ENCODE data around the gene TAF1D.

Gene TAF1D

GRCh38 chr11:93704237-93704636 is 37.1 kb downstream of the TAF1D start:
- H3K9me3 ChIP-seq (ENCODE audit: control insufficient read depth, low read length): peaks cover 4% of the 10 kb centered on the region
- H3K27me3 ChIP-seq (ENCODE audit: control insufficient read depth, insufficient read depth, low read length, poor library complexity, severe bottlenecking): no peaks in the 10 kb centered on the region
- peaks cover 40% of the 10 kb centered on the region for H3K36me3 ChIP-seq (ENCODE audit: control insufficient read depth, insufficient read depth, low read length)
- WGBS, 2 experiments: 93 to 98% methylated on average over 2 of the region's 2 CpGs
- H3K4me3 ChIP-seq (ENCODE audit: insufficient read depth, low read depth, low read length): no peak overlapping the region
- H3K27ac ChIP-seq (ENCODE audit: insufficient read depth, low read depth, low read length, poor library complexity, severe bottlenecking): no peak overlapping the region
- no peaks in the 10 kb centered on the region for H3K4me1 ChIP-seq (ENCODE audit: control insufficient read depth, insufficient read depth, low read length)

DNA sequence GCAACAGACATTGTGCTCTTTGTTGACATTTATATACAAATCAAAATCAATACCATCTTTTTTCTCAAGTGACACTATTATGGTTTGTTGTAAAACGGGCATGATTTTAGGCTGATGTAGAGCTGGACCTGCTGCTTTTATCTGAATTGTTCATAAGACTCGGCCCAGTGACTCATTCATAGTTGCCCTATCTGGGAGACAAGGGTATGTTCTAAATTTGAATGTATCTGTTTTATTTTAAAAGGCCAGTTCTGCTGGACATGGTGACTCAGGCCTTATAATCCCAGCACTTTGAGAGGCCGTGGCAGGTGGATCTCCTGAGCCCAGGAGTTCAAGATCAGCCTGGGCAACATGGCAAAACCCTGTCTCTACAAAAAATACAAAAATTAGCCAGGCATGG is 40.5 kb downstream of the TAF1D start:
- Histone ChIP-seq H3K36me3 (ENCODE audit: control insufficient read depth, insufficient read depth, low read length) (peaks cover 45% of the 10 kb centered on the region), H3K27me3 (ENCODE audit: control insufficient read depth, insufficient read depth, low read length, poor library complexity, severe bottlenecking) (no peaks in the 10 kb centered on the region)
- WGBS, 2 experiments: 92 to 97% methylated on average over 3 of the region's 3 CpGs

GRCh38 chr11:93697611-93698010 is 43.7 kb downstream of the TAF1D start:
- Histone ChIP-seq H3K36me3 (ENCODE audit: control insufficient read depth, insufficient read depth, low read length) (peaks cover 50% of the 10 kb centered on the region), H3K27me3 (ENCODE audit: control insufficient read depth, insufficient read depth, low read length, poor library complexity, severe bottlenecking) (no peaks in the 10 kb centered on the region), H3K27ac (ENCODE audit: insufficient read depth, low read depth, low read length, poor library complexity, severe bottlenecking) (no peak overlapping the region), H3K9me3 (ENCODE audit: control insufficient read depth, low read length) (no peaks in the 10 kb centered on the region), H3K4me1 (ENCODE audit: control insufficient read depth, insufficient read depth, low read length) (no peaks in the 10 kb centered on the region), H3K4me3 (ENCODE audit: insufficient read depth, low read depth, low read length) (no peak overlapping the region)
- 93 to 94% methylated on average over 4 of the region's 4 CpGs for WGBS, 2 experiments

More for the DNA sequence above, 40.5 kb downstream of the TAF1D start:
- no peak overlapping the region for H3K27ac ChIP-seq (ENCODE audit: insufficient read depth, low read depth, low read length, poor library complexity, severe bottlenecking)
- H3K4me3 ChIP-seq (ENCODE audit: insufficient read depth, low read depth, low read length): no peak overlapping the region
- H3K9me3 ChIP-seq (ENCODE audit: control insufficient read depth, low read length): no peaks in the 10 kb centered on the region
- H3K4me1 ChIP-seq (ENCODE audit: control insufficient read depth, insufficient read depth, low read length): no peaks in the 10 kb centered on the region

- H3K4me3 ChIP-seq (ENCODE audit: insufficient read depth, low read depth, low read length): no peak overlapping the region
- H3K4me1 ChIP-seq (ENCODE audit: control insufficient read depth, insufficient read depth, low read length): no peaks in the 10 kb centered on the region
- no peaks in the 10 kb centered on the region for H3K9me3 ChIP-seq (ENCODE audit: control insufficient read depth, low read length)
- no peak overlapping the region for H3K27ac ChIP-seq (ENCODE audit: insufficient read depth, low read depth, low read length, poor library complexity, severe bottlenecking)
- H3K36me3 ChIP-seq (ENCODE audit: control insufficient read depth, insufficient read depth, low read length): peaks cover 52% of the 10 kb centered on the region
- H3K27me3 ChIP-seq (ENCODE audit: control insufficient read depth, insufficient read depth, low read length, poor library complexity, severe bottlenecking): no peaks in the 10 kb centered on the region
Measured at GRCh38 chr11:93694557-93694956, 46.7 kb downstream of the TAF1D start.

DNA sequence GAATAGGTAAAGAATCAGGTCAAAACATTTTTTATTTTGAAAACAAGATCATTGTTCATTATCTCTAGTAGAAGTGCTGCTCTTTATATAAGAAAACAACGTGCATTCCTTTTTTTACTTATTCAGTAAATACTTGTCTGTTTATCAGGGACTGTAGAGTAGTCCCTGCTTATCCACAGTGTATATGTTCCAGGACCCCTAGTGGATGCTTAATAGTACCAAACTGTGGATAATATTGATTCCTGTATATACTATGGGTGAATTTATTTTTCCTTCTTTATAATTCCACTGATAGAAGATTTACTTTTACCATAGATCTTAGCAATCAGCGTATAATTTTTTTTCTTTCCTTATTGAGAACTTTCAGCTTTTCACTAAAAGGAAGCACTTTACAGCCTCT is 47.2 kb downstream of the TAF1D start:
- no peaks in the 10 kb centered on the region for H3K27me3 ChIP-seq (ENCODE audit: control insufficient read depth, insufficient read depth, low read length, poor library complexity, severe bottlenecking)
- H3K4me3 ChIP-seq (ENCODE audit: insufficient read depth, low read depth, low read length): no peak overlapping the region
- no peaks in the 10 kb centered on the region for H3K9me3 ChIP-seq (ENCODE audit: control insufficient read depth, low read length)
- H3K36me3 ChIP-seq (ENCODE audit: control insufficient read depth, insufficient read depth, low read length): peaks cover 52% of the 10 kb centered on the region
- WGBS, 2 experiments: 96 to 100% methylated on average over 2 of the region's 2 CpGs
- no peak overlapping the region for H3K27ac ChIP-seq (ENCODE audit: insufficient read depth, low read depth, low read length, poor library complexity, severe bottlenecking)
- no peaks in the 10 kb centered on the region for H3K4me1 ChIP-seq (ENCODE audit: control insufficient read depth, insufficient read depth, low read length)

GRCh38 chr11:93689240-93689639 is 52.1 kb downstream of the TAF1D start:
- no peak overlapping the region for H3K4me3 ChIP-seq (ENCODE audit: insufficient read depth, low read depth, low read length)
- H3K36me3 ChIP-seq (ENCODE audit: control insufficient read depth, insufficient read depth, low read length): peaks cover 30% of the 10 kb centered on the region
- no peaks in the 10 kb centered on the region for H3K4me1 ChIP-seq (ENCODE audit: control insufficient read depth, insufficient read depth, low read length)
- H3K27me3 ChIP-seq (ENCODE audit: control insufficient read depth, insufficient read depth, low read length, poor library complexity, severe bottlenecking): no peaks in the 10 kb centered on the region
- 71 to 75% methylated on average over 2 of the region's 2 CpGs for WGBS, 2 experiments
- H3K9me3 ChIP-seq (ENCODE audit: control insufficient read depth, low read length): no peaks in the 10 kb centered on the region
- no peak overlapping the region for H3K27ac ChIP-seq (ENCODE audit: insufficient read depth, low read depth, low read length, poor library complexity, severe bottlenecking)

- 100% methylated on average over 1 of the region's 1 CpG for whole genome bisulfite sequencing, 2 experiments
- Histone ChIP-seq H3K36me3 (ENCODE audit: control insufficient read depth, insufficient read depth, low read length) (peaks cover 42% of the 10 kb centered on the region), H3K4me3 (ENCODE audit: insufficient read depth, low read depth, low read length) (no peak overlapping the region)
Measured at GRCh38 chr11:93686812-93687211, 54.5 kb downstream of the TAF1D start.

GRCh38 chr11:93686226-93686625 is 55.1 kb downstream of the TAF1D start:
- Histone ChIP-seq H3K27ac (ENCODE audit: insufficient read depth, low read depth, low read length, poor library complexity, severe bottlenecking) (no peak overlapping the region), H3K9me3 (ENCODE audit: control insufficient read depth, low read length) (no peaks in the 10 kb centered on the region), H3K36me3 (ENCODE audit: control insufficient read depth, insufficient read depth, low read length) (peaks cover 36% of the 10 kb centered on the region), H3K4me3 (ENCODE audit: insufficient read depth, low read depth, low read length) (no peak overlapping the region), H3K4me1 (ENCODE audit: control insufficient read depth, insufficient read depth, low read length) (no peaks in the 10 kb centered on the region), H3K27me3 (ENCODE audit: control insufficient read depth, insufficient read depth, low read length, poor library complexity, severe bottlenecking) (no peaks in the 10 kb centered on the region)
- WGBS, 2 experiments: 97 to 100% methylated on average over 2 of the region's 2 CpGs

More at GRCh38 chr11:93686812-93687211, 54.5 kb downstream of the TAF1D start:
- no peak overlapping the region for H3K27ac ChIP-seq (ENCODE audit: insufficient read depth, low read depth, low read length, poor library complexity, severe bottlenecking)
- H3K4me1 ChIP-seq (ENCODE audit: control insufficient read depth, insufficient read depth, low read length): no peaks in the 10 kb centered on the region
- no peaks in the 10 kb centered on the region for H3K9me3 ChIP-seq (ENCODE audit: control insufficient read depth, low read length)
- H3K27me3 ChIP-seq (ENCODE audit: control insufficient read depth, insufficient read depth, low read length, poor library complexity, severe bottlenecking): no peaks in the 10 kb centered on the region
